PFSK-1 (cell line): ENCODE measurements around the gene VAMP7.

Experiments used
- FOXP2 ChIP-seq: optimal IDR thresholded peaks from 2 replicates; pipeline ENCODE3; 2011; ENCODE audit warnings: borderline replicate concordance, control low read depth, inconsistent platforms; ENCODE audit not compliant: insufficient read depth; ENCODE audit errors: extremely low read length, extremely low read depth
- POLR2AphosphoS5 ChIP-seq: IDR thresholded peaks from 2 replicates; pipeline ENCODE4 v1.6.1; 2012; ENCODE audit warnings: low read depth, mild to moderate bottlenecking, control low read depth, low read length, moderate library complexity
- REST ChIP-seq, 2 experiments: IDR thresholded peaks; 2 replicates each; pipeline versions ENCODE4 v1.6.1 to v1.8.0; 2011 to 2012; ENCODE audit warnings: low read depth in 2 of 2, low read length in 2 of 2, control low read depth in 1 of 2, inconsistent platforms in 1 of 2, mild to moderate bottlenecking in 1 of 2, moderate library complexity in 1 of 2; ENCODE audit not compliant: insufficient read depth in 1 of 2
- SIN3A ChIP-seq: IDR thresholded peaks from 2 replicates; pipeline ENCODE4 v1.6.1; 2012; ENCODE audit warnings: mild to moderate bottlenecking, low read length, moderate library complexity, borderline replicate concordance; ENCODE audit not compliant: insufficient read depth
- TAF1 ChIP-seq: IDR thresholded peaks from 2 replicates; pipeline ENCODE4 v1.6.1; 2012; ENCODE audit warnings: low read length, control low read depth, borderline replicate concordance; ENCODE audit not compliant: insufficient read depth

VAMP7 gene

DNA sequence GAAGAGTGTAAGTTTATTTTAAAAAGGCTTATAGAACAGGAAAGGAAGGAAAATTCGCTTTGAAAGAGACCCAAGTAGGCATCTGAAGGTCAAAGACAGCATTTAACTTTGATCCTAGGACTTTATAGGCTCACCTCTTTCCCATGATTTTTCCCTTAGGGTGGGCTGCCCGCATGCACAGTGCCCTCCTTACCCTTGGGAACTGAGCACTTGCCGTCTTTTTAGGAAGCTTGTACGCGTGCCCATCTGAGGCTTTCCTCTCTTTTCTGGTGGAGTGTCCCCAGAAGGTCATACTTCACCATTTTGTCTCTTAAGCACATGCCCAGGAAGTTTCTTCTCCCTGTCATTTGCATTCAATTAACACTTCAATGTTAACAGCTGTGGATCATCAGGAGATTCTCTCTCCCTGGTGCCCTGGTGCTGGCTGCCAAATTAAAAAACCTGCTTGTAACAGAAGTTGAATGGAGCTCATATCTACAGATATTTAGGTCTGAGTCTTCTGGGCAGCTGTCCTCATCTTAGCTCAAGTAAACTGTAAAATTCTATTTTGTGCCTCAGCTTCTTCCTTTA is 78.0 kb downstream of the VAMP7 start:
- TF ChIP-seq TAF1 (no peak), POLR2AphosphoS5 (no peak), FOXP2 (no peak), REST (IDR thresholded peaks at IDR 0.05; ENCODE audit: insufficient read depth in 1 of 2, low read depth in 2 of 2, low read length in 2 of 2) (no peak), SIN3A (no peak)

DNA sequence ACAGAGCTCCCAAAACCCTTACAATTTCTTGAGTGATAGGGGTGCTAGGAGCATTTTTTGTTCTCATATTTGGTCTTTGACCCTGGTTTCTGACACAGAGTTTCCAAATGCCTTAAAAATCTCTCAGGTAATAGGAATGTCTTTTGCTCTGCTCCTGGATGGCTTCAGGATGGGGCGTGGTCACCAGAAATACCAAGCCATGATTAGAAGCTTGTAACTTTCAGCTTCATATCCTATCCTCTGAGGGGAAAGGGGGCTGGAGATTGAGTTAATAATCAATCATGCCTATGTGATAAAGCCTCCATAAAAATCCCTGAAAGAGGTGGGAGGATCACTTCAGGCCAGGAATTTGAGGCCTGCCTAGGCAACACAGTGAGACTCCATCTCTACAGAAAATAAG is 81.8 kb downstream of the VAMP7 start:
- no peak for TF ChIP-seq POLR2AphosphoS5
- no peak for TF ChIP-seq TAF1
- no peak for TF ChIP-seq SIN3A
- no peak for TF ChIP-seq REST (IDR thresholded peaks at IDR 0.05; ENCODE audit: insufficient read depth in 1 of 2, low read depth in 2 of 2, low read length in 2 of 2)
- no peak for TF ChIP-seq FOXP2

- TF ChIP-seq TAF1 (no peak), POLR2AphosphoS5 (no peak), REST (IDR thresholded peaks at IDR 0.05; ENCODE audit: insufficient read depth in 1 of 2, low read depth in 2 of 2, low read length in 2 of 2) (no peak), SIN3A (no peak), FOXP2 (no peak)
Measured at GRCh38 chrX:155966876-155967275, 85.7 kb downstream of the VAMP7 start.

- TF ChIP-seq FOXP2 (no peak), REST (IDR thresholded peaks at IDR 0.05; ENCODE audit: insufficient read depth in 1 of 2, low read depth in 2 of 2, low read length in 2 of 2) (no peak), SIN3A (no peak), TAF1 (no peak), POLR2AphosphoS5 (no peak)
Measured at GRCh38 chrX:155967653-155968325, 86.6 kb downstream of the VAMP7 start.

GRCh38 chrX:155968326-155968661 is 87.1 kb downstream of the VAMP7 start:
- TF ChIP-seq POLR2AphosphoS5 (no peak), FOXP2 (no peak), TAF1 (no peak), REST (IDR thresholded peaks at IDR 0.05; ENCODE audit: insufficient read depth in 1 of 2, low read depth in 2 of 2, low read length in 2 of 2) (no peak), SIN3A (no peak)
